Activated naive CD4-positive, alpha-beta T cell (primary cell): ENCODE measurements around the gene MYO10.

ENCODE experiments used
- DNase-seq, 4 experiments: peaks; one replicate each; lab custom pipeline; 2025; lab: John Stamatoyannopoulos, UW

MYO10 gene

GRCh38 chr5:16617274-16617968, 318.7 kb downstream of the MYO10 start:
- DNase-seq = peak; percentile 10 to 43 (median 22)

- peak; percentile 56 to 86 (median 66) for DNase-seq
These were observed 319.4 kb downstream of the MYO10 start, which contains the start of gene RETREG1 for GRCh38 chr5:16616536-16617273. Gene RETREG1, minus strand, starts transcription at chr5:16616997. Its CDS starts 26 bp downstream, at chr5:16616971.

- no peak for DNase-seq
These were observed 320.1 kb downstream of the MYO10 start for GRCh38 chr5:16615741-16616535.

- DNase-seq = no peak
These were observed 324.1 kb downstream of the MYO10 start for GRCh38 chr5:16612007-16612406.
